GM21619 (cell line): ENCODE results near the gene PIM3.
A peak's percentile ranks its signal among the peaks of the same experiment; 100 is the strongest.

Source experiments
- ATAC-seq: cut with Tn5 transposase; IDR thresholded peaks from one replicate; pipeline ENCODE4 v1.9.1; 2021; ENCODE audit not compliant: unreplicated experiment

Gene PIM3

GRCh38 chr22:49966041-49966773, 5.6 kb downstream of the PIM3 start:
- no peak for ATAC-seq

- ATAC-seq, result no peak
These were observed 6.5 kb downstream of the PIM3 start for GRCh38 chr22:49966774-49967705.

DNA sequence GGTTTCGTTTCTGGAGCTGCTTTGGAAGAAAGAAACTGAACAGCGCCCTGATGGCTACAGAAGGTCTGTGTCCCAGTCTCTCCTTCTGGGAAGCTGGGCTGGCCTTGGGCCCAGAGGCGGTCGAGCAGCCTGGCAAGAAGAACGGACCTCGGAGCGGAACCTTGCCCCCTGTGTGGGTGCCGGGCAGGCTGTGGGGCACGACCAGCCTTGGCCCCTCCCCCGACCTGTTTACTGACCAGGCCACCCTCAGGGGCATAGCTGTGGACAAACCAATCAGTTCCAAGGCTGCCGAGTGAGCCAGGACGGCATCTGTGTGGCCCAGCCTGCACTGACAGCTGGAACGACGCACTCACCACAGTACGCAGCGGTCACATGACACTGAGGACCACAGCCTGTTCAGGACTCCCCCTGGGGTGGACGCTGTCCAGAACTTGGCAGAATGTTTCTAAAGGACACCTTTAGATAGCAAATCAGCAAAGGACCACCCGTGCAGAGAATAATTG, 7.2 kb downstream of the PIM3 start:
- no peak for ATAC-seq

GRCh38 chr22:49968313-49968830, 7.8 kb downstream of the PIM3 start:
- no peak for ATAC-seq

- no peak for ATAC-seq
These were observed 8.5 kb downstream of the PIM3 start for GRCh38 chr22:49968831-49969661.

- no peak for ATAC-seq
These were observed 9.4 kb downstream of the PIM3 start for GRCh38 chr22:49969751-49970527.

GRCh38 chr22:49970528-49971231, 10.1 kb downstream of the PIM3 start:
- peak; percentile 69 for ATAC-seq

GRCh38 chr22:49971232-49972162, 10.9 kb downstream of the PIM3 start:
- peak; percentile 17 for ATAC-seq

DNA sequence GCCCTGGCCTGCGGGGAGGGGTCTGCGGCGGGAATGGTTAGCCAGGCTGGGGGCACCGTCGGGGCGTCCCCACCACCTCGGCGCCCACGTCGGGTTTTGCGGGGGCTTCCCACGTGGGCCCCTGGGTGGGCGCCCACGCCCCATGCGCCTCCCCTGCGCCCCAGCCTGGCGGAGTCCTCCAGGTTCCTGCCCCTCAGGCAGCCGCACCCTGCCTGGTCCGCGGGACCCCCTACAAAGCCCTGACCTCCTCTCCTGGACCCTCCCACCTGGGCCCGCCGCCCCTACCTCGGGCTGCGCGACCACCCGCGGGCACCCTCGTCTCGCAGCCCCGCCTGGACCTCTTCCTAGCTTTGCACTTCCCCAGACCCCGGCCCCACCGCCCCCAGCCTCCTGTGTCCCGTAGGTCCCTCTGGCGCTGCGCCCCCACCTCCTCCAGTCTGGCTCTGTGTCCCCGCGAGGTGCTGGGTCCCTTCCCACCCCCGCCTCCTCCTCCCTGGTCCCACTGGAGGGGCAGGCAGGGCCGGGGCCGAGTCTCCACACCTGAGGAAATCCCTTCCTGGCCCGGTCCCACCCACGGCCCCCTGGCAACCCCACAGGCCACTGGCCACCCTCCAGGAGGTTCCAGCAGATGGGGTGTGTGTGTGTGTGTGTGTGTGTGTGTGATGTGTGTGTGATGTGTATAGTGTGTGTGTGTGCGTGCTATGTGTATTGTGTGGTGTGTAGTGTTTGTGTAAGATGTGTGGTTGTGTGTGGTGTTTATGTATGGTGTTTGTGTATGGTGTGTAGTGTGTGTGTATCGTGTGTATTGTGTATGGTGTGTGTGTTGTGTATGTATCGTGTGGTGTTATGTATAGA, 11.8 kb downstream of the PIM3 start:
- no peak for ATAC-seq

DNA sequence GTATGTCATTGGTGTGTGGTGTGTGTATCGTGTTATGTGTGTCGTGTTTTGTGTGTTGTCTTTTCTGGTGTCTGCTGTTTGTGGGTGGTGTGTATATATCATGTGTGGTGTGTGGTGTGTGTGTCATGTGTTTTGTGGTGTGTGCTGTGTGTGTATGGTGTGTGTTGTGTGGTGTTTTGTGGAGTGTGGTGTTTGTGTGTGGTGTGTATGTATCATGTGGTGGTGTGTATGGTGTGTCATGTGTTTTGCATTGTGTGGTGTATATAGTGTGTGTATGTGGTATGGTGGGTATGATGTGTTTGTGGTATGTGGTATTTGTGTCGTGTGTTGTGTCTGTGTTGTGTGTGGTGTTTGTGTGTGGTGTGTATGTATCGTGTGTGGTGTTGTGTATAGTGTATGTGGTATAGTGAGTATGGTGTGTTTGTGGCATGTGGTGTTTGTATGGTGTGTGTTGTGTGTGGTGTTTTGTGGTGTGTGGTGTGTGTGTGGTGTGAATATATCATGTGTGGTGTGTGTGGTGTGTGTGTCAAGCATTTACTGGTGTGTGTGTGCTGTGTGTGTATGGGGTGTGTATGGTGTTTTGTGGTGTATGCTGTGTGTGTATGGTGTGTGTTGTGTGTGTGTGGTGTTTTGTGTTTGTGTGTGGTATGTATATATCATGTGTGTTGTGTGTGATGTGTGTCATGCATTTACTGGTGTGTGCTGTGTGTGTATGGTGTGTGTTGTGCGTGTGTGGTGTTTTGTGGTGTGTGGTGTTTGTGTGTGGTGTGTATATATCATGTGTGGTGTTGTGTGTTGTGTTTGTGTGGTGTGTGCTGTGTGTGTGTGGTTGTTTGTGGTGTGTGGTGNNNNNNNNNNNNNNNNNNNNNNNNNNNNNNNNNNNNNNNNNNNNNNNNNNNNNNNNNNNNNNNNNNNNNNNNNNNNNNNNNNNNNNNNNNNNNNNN, 12.7 kb downstream of the PIM3 start:
- no peak for ATAC-seq

DNA sequence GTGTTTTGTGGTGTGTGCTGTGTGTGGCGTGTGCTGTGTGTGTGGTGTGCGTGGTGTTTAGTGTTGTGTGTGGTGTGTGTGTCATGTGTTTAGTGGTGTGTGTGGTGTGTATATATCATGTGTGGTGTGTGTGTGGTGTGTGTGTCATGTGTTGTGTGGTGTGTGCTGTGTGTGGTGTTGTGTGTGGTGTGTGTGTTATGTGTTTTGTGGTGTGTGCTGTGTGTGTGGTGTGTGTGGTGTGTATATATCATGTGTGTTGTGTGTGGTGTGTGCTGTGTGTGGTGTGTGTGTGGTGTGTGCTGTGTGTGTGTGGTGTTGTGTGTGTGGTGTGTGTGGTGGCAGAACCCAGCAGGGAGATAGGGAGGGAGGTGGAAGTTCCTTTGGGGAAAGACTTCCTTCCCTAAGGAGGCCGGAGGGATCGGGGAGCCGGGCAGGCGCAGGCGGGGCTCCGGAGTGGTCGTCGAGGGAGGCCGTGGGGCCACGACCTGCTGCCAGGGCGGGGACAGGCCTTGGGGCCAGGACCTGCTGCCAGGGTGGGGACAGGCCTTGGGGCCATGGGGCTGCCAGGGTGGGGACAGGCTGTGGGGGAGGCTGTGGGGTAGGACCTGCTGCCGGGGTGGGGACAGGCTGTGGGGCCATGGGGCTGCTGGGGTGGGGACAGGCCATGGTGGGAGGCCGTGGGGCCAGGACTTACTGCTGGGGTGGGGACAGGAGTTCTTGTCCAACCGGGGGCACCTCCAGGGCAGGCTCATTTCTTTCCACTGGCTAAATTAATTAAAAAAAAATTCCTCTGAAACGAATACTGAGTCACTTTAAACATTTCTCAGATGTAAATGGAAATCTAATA, 15.2 kb downstream of the PIM3 start:
- no peak for ATAC-seq

- ATAC-seq, result no peak
These were observed 16.0 kb downstream of the PIM3 start for GRCh38 chr22:49976439-49977175.

DNA sequence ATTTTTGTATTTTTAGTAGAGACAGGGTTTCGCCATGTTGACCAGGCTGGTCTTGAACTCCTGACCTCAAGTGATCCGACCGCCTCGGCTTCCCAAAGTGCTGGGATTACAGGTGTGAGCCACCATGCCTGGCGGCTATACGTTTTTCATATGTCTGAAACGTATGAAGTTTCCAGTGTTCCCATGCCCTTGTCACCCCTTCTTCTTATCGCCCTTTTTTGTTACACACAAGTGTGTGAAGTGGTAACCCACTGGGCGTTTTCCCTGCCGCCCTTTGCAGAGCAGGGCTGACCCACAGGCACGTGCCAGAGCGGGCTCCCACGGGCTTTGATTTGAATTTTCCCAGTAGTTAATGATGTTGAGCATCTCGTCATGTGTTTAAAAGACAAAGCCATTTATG, 17.0 kb downstream of the PIM3 start:
- no peak for ATAC-seq

- ATAC-seq, result no peak
These were observed 19.2 kb downstream of the PIM3 start for GRCh38 chr22:49979587-49980264.
